ENCODE data around the gene PERM1. TPM values are rescaled to one million over a fixed set of nuclear protein-coding genes. Genes with fewer than 3 reads are reported as not detected.
A peak's percentile ranks its signal among the peaks of the same experiment; 100 is the strongest.

PERM1 gene
- total and polyA plus RNA-seq, 9 of the 15 experiments (the other 6 are each of a cell fraction or from before 2014, with no cell fraction given): not detected

GRCh38 chr1:936348-937264 is 45.3 kb downstream of the PERM1 start:
- Histone ChIP-seq H3K9me1 (ENCODE audit: control insufficient read depth, insufficient read depth, low read length) (no peaks in the 10 kb centered on the region), H3K79me2 (ENCODE audit: control insufficient read depth, insufficient read depth, low read length) (no peaks in the 10 kb centered on the region), H3K4me1 (replicated peaks in 1 of 2; ENCODE audit: control insufficient read depth in 2 of 2, insufficient read depth in 2 of 2, low read length in 2 of 2) (peaks cover 21 to 84% of the 10 kb centered on the region in 2 experiments), H3K4me3 (no peak overlapping the region), H3K27ac (ENCODE audit: extremely low read depth, low read depth, low read length) (no peak overlapping the region), H3K9me3 (replicated peaks; ENCODE audit: control insufficient read depth, insufficient read depth, low read depth, low read length) (no peaks in the 10 kb centered on the region), H2AFZ (ENCODE audit: low read depth, low read length) (no peak overlapping the region), H3K27me3 (ENCODE audit: control insufficient read depth in 2 of 2, insufficient read depth in 2 of 2, low read length in 2 of 2) (peaks cover 11 to 34% of the 10 kb centered on the region in 2 experiments; a peak in 4 of 5 replicates), H3K9ac (ENCODE audit: insufficient read depth in 1 of 2, low read depth in 2 of 2, low read length in 2 of 2) (peak overlapping the region in 1 of 2 experiments; percentile 65; a peak in 2 of 4 replicates), H3K36me3 (ENCODE audit: control insufficient read depth, insufficient read depth, low read length) (no peaks in the 10 kb centered on the region), H4K20me1 (replicated peaks; ENCODE audit: control insufficient read depth, insufficient read depth, low read length) (peaks cover 18% of the 10 kb centered on the region), H3K4me2 (ENCODE audit: insufficient read depth, low read length) (no peak overlapping the region; the same call in 1 of the 2 replicates)
- 9% methylated on average over 31 of the region's 45 CpGs for WGBS (ENCODE audit: insufficient coverage, low coverage, missing lambda C conversion rate)
- BruUV-seq (replicated peaks): no TSS peak
- ChIA-PET POLR2A (no interaction called here), CTCF (ENCODE audit: low intra/inter-chr PET ratio) (no interaction called here)
- FAIRE-seq: no peak
- in situ Hi-C loops (cut with MboI) (no loop called here), intact Hi-C loops (cut with micrococcal nuclease) (no loop called here)
- TF ChIP-seq E2F6 (IDR thresholded peaks at IDR 0.05; ENCODE audit: borderline replicate concordance in 1 of 2, extremely low read depth in 1 of 2, insufficient read depth in 1 of 2, insufficient read length in 1 of 2, low read depth in 1 of 2, low read length in 1 of 2, poor library complexity in 1 of 2, severe bottlenecking in 1 of 2): no peak
- peak; percentile 30; the same call in 1 of the 2 replicates for TF ChIP-seq USF2 (CRISPR knock-in tag; IDR thresholded peaks at IDR 0.05)
- peak; percentile 47 for TF ChIP-seq USF1 (CRISPR knock-in tag; IDR thresholded peaks at IDR 0.05)
- peak; percentile 65 for TF ChIP-seq BHLHE40 (IDR thresholded peaks at IDR 0.05; ENCODE audit: low read length)
- no peak for TF ChIP-seq NFE2 (IDR thresholded peaks at IDR 0.05; ENCODE audit: low read depth)
- 0 out of 2 replicates have a peak, but pooled peaks have one; percentile 17 for TF ChIP-seq TFAP4 (CRISPR knock-in tag; IDR thresholded peaks at IDR 0.05; ENCODE audit: borderline replicate concordance)
- no peak for ATAC-seq
- no peak for DNase-seq (ENCODE audit: extremely low read depth in 1 of 4, low spot score in 3 of 4)

Data from K562 (cell line).